ENCODE measurements around the gene CADPS2.
"Not testable (repeated sequence)": the region's sequence is repeated elsewhere in the genome, so short reads cannot be mapped to it uniquely, and the experiment has no call there.

Gene CADPS2

GRCh38 chr7:122842971-122843370, 43.3 kb downstream of the CADPS2 start:
- peak overlapping the region; percentile 7; the same call in 1 of the 2 replicates for H3K27ac ChIP-seq
- no peak for TF ChIP-seq ZFX (IDR thresholded peaks at IDR 0.05; ENCODE audit: borderline replicate concordance)
- TF ChIP-seq, protein P1, sequence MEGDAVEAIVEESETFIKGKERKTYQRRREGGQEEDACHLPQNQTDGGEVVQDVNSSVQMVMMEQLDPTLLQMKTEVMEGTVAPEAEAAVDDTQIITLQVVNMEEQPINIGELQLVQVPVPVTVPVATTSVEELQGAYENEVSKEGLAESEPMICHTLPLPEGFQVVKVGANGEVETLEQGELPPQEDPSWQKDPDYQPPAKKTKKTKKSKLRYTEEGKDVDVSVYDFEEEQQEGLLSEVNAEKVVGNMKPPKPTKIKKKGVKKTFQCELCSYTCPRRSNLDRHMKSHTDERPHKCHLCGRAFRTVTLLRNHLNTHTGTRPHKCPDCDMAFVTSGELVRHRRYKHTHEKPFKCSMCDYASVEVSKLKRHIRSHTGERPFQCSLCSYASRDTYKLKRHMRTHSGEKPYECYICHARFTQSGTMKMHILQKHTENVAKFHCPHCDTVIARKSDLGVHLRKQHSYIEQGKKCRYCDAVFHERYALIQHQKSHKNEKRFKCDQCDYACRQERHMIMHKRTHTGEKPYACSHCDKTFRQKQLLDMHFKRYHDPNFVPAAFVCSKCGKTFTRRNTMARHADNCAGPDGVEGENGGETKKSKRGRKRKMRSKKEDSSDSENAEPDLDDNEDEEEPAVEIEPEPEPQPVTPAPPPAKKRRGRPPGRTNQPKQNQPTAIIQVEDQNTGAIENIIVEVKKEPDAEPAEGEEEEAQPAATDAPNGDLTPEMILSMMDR (IDR thresholded peaks at IDR 0.05), result no peak

DNA sequence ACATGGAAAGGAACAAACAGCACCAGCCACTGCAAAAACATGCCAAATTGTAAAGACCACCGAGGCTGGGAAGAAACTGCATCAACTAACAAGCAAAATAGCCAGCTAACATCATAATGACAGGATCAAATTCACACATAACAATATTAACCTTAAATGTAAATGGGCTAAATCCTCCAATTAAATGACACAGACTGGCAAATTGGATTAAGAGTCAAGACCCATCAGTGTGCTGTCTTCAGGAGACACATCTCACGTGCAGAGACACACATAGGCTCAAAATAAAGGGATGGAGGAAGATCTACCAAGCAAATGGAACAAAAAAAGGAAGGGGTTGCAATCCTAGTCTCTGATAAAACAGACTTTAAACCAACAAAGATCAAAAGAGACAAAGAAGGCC, 50.0 kb downstream of the CADPS2 start:
- H3K27ac ChIP-seq, result not testable (repeated sequence)

DNA sequence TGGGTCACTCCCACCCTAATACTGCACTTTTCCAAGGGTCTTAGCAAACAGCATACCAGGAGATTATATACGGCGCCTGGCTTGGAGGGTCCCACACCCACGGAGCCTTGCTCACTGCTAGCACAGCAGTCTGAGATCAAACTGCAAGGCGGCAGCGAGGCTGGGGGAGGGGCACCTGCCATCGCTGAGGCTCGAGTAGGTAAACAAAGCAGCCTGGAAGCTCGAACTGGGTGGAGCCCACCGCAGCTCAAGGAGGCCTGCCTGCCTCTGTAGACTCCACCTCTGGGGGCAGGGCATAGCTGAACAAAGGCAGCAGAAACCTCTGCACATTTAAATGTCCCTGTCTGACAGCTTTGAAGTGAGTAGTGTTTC, 51.7 kb downstream of the CADPS2 start:
- peak overlapping the region; percentile 44 for H3K27ac ChIP-seq

- TF ChIP-seq ZFX (IDR thresholded peaks at IDR 0.05; ENCODE audit: borderline replicate concordance), result no peak
- TF ChIP-seq, protein P1 (IDR thresholded peaks at IDR 0.05), result no peak
- peak overlapping the region; percentile 44 for H3K27ac ChIP-seq
These were observed 52.2 kb downstream of the CADPS2 start for GRCh38 chr7:122833888-122834570.

- TF ChIP-seq, protein P1 (IDR thresholded peaks at IDR 0.05), result no peak
- TF ChIP-seq ZFX (IDR thresholded peaks at IDR 0.05; ENCODE audit: borderline replicate concordance), result no peak
- no peak overlapping the region for H3K27ac ChIP-seq
These were observed 54.8 kb downstream of the CADPS2 start for GRCh38 chr7:122831436-122831835.

DNA sequence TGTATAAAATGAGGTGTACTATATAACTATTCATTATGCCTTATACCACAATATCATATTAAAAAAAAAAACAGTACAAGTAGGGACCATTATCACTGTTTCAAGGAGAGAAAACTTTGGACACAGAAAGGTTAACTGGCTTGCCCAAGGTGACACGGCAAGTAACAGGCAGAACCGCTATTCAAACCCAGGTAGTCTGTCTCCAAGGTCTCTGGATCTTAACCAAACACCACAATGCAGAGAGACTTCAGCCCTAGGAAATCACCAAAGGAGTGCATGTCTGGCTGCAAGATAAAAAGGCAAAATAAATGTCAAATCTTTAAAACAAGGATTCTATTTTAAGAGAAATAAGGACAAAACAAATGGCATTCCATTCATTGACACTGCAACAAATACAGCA, 56.3 kb downstream of the CADPS2 start:
- TF ChIP-seq, protein P1 (IDR thresholded peaks at IDR 0.05), result no peak
- no peak for TF ChIP-seq ZFX (IDR thresholded peaks at IDR 0.05; ENCODE audit: borderline replicate concordance)

GRCh38 chr7:122827763-122828162, 58.5 kb downstream of the CADPS2 start:
- no peak for TF ChIP-seq ZFX (IDR thresholded peaks at IDR 0.05; ENCODE audit: borderline replicate concordance)
- TF ChIP-seq, protein P1 (IDR thresholded peaks at IDR 0.05), result no peak
- H3K27ac ChIP-seq, result no peak overlapping the region

More for the DNA sequence above, 56.3 kb downstream of the CADPS2 start:
- no peak overlapping the region for H3K27ac ChIP-seq

DNA sequence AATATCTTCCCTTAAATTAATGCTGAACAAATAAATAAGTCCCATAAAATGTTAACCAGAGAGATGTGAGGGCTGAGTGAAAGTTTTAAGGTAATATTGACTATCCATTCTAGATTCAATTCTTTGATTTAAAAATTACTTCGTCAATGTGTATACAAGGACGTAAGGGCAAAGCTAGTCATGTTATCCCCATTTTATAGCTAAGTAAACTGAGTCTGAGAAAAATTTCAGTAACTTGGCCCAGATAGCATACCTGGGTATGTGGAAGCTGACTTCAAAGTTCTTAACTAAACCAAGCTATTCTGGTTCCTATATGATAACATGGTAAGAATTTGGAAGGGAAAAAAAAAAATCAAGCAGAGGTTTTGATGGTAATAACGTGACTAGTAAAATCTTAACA, 72.4 kb downstream of the CADPS2 start:
- H3K27ac ChIP-seq, result no peak overlapping the region
- TF ChIP-seq, protein P1 (IDR thresholded peaks at IDR 0.05), result no peak
- no peak for TF ChIP-seq ZFX (IDR thresholded peaks at IDR 0.05; ENCODE audit: borderline replicate concordance)
